OCI-LY3 (cell line): ENCODE measurements around the gene SH2B2.

ENCODE experiments used
- H2AFZ ChIP-seq: fragments of 200-600, 300-600 bp; shearing (Covaris generic); 2 replicates; pipeline ENCODE4 v1.6.0; 2014; ENCODE audit warnings: antibody characterized with exemption, low read depth, low read length
- H3K27ac ChIP-seq: fragments of 200-600, 300-600 bp; sonication (generic); 2 replicates; pipeline ENCODE4 v1.5.1; 2014; ENCODE audit warnings: mild to moderate bottlenecking, low read length, moderate library complexity, mixed read lengths
- H3K27me3 ChIP-seq: fragments of 200-600, 300-600 bp; sonication (generic); 2 replicates; pipeline ENCODE4 v1.6.1; 2014; ENCODE audit warnings: low read depth, low read length, mixed read lengths
- H3K36me3 ChIP-seq: fragments of 200-600, 300-600 bp; sonication (generic); replicated peaks from 2 replicates; pipeline ENCODE3; 2014; ENCODE audit warnings: low read depth, low read length, mixed read lengths
- H3K4me1 ChIP-seq: fragments of 300-600, 200-600 bp; sonication (generic); 2 replicates; pipeline ENCODE4 v1.6.1; 2014; ENCODE audit warnings: low read length, mixed read lengths
- H3K4me2 ChIP-seq: fragments of 200-600, 300-600 bp; sonication (generic); 2 replicates; pipeline ENCODE4 v1.6.1; 2014; ENCODE audit warnings: low read length, mixed read lengths
- H3K4me3 ChIP-seq: fragments of 300-600, 200-600 bp; sonication (generic); 2 replicates; pipeline ENCODE4 v1.5.1; 2014; ENCODE audit warnings: antibody characterized with exemption, mild to moderate bottlenecking, low read length, moderate library complexity
- H3K79me2 ChIP-seq: fragments of 300-600, 200-600 bp; shearing (Covaris generic); 2 replicates; pipeline ENCODE4 v1.6.1; 2014; ENCODE audit warnings: mild to moderate bottlenecking, low read length, mixed read lengths
- H3K9ac ChIP-seq: fragments of 300-600, 200-600 bp; shearing (Covaris generic); 2 replicates; pipeline ENCODE4 v1.6.0; 2014; ENCODE audit warnings: mild to moderate bottlenecking, low read length, moderate library complexity
- H3K9me3 ChIP-seq: fragments of 200-600, 300-600 bp; shearing (Covaris generic); 2 replicates; pipeline ENCODE4 v1.6.1; 2014; ENCODE audit warnings: low read length, mixed read lengths; ENCODE audit not compliant: insufficient read depth
- H4K20me1 ChIP-seq: fragments of 200-600, 300-600 bp; sonication (generic); 2 replicates; pipeline ENCODE4 v1.6.1; 2016; ENCODE audit warnings: low read length, mixed read lengths; ENCODE audit not compliant: insufficient read depth
- CTCF ChIP-seq: fragments of 200-600, 300-600 bp; sonication (generic); IDR thresholded peaks from 2 replicates; pipeline ENCODE4 v1.5.1; 2014; ENCODE audit warnings: antibody characterized with exemption, low read length, low read depth
- EZH2phosphoT487 ChIP-seq: fragments of 200-600 bp; shearing (Covaris generic); IDR thresholded peaks from 2 replicates; pipeline ENCODE4 v1.6.1; 2018; ENCODE audit warnings: antibody characterized with exemption, mixed run types, low read depth

Gene SH2B2

GRCh38 chr7:102292813-102293798 is 6.4 kb downstream of the SH2B2 start:
- Histone ChIP-seq H3K9me3 (no peaks in the 10 kb centered on the region), H3K4me3 (no peak overlapping the region), H3K27ac (no peak overlapping the region), H3K4me2 (0 out of 2 replicates have a peak overlapping the region, but pooled peaks have one; percentile 3), H3K79me2 (no peaks in the 10 kb centered on the region; the same call in 1 of the 2 replicates), H3K9ac (no peak overlapping the region), H3K4me1 (peaks cover 39% of the 10 kb centered on the region), H3K36me3 (no peaks in the 10 kb centered on the region), H3K27me3 (0 out of 2 replicates have a peak, but pooled peaks cover 3% of the 10 kb centered on the region), H4K20me1 (peaks cover 42% of the 10 kb centered on the region), H2AFZ (no peak overlapping the region)
- TF ChIP-seq EZH2phosphoT487 = no peak
- no peak for TF ChIP-seq CTCF

- TF ChIP-seq CTCF = no peak
- TF ChIP-seq EZH2phosphoT487 = no peak
- H3K9ac ChIP-seq = no peak overlapping the region
- no peaks in the 10 kb centered on the region for H3K9me3 ChIP-seq
- no peak overlapping the region for H3K27ac ChIP-seq
- no peaks in the 10 kb centered on the region for H3K79me2 ChIP-seq
- H4K20me1 ChIP-seq = peaks cover 28% of the 10 kb centered on the region
- no peak overlapping the region for H3K4me2 ChIP-seq
- no peaks in the 10 kb centered on the region for H3K36me3 ChIP-seq
- no peak overlapping the region for H3K4me3 ChIP-seq
- 0 out of 2 replicates have a peak, but pooled peaks cover 3% of the 10 kb centered on the region for H3K27me3 ChIP-seq
- H2AFZ ChIP-seq = no peak overlapping the region
- peaks cover 24% of the 10 kb centered on the region for H3K4me1 ChIP-seq
Observed at GRCh38 chr7:102294589-102294988, 7.9 kb downstream of the SH2B2 start.

- Histone ChIP-seq H4K20me1 (peaks cover 23% of the 10 kb centered on the region), H3K79me2 (no peaks in the 10 kb centered on the region), H3K4me3 (no peak overlapping the region), H3K4me2 (no peak overlapping the region), H3K36me3 (no peaks in the 10 kb centered on the region), H3K27ac (no peak overlapping the region), H3K27me3 (0 out of 2 replicates have a peak, but pooled peaks cover 3% of the 10 kb centered on the region), H3K4me1 (peaks cover 19% of the 10 kb centered on the region), H2AFZ (no peak overlapping the region), H3K9ac (no peak overlapping the region), H3K9me3 (no peaks in the 10 kb centered on the region)
- no peak for TF ChIP-seq EZH2phosphoT487
- no peak for TF ChIP-seq CTCF
Observed at GRCh38 chr7:102295346-102296178, 8.9 kb downstream of the SH2B2 start.

GRCh38 chr7:102296179-102296438 is 9.4 kb downstream of the SH2B2 start:
- peaks cover 15% of the 10 kb centered on the region for H3K4me1 ChIP-seq
- TF ChIP-seq EZH2phosphoT487 (no peak), CTCF (no peak)
- no peak overlapping the region for H3K27ac ChIP-seq
- H3K4me2 ChIP-seq = no peak overlapping the region
- no peak overlapping the region for H2AFZ ChIP-seq
- no peaks in the 10 kb centered on the region for H3K9me3 ChIP-seq
- H3K79me2 ChIP-seq = no peaks in the 10 kb centered on the region
- H3K36me3 ChIP-seq = no peaks in the 10 kb centered on the region
- no peak overlapping the region for H3K9ac ChIP-seq
- H3K27me3 ChIP-seq = no peaks in the 10 kb centered on the region
- no peak overlapping the region for H3K4me3 ChIP-seq
- H4K20me1 ChIP-seq = peaks cover 18% of the 10 kb centered on the region
